Esophagus muscularis mucosa (tissue), 4 donors: ENCODE data around the gene SMARCC1. TPM values are rescaled to one million over a fixed set of nuclear protein-coding genes. Genes with fewer than 3 reads are reported as not detected.
A peak's percentile ranks its signal among the peaks of the same experiment; 100 is the strongest.

Experiments
- DNase-seq: peaks from one replicate; pipeline ENCODE4 v3.0.0-alpha.2; 2017; ENCODE audit errors: extremely low spot score
- H3K27ac ChIP-seq, 4 donors: fragments of 200-600 bp; sonication (generic); replicated peaks in 1 of 4; 1 replicate in 3 of 4; 2 replicates in 1 of 4; pipeline ENCODE4 v1.5.1; 2016 to 2019; ENCODE audit warnings: mild to moderate bottlenecking in 1 of 4
- H3K27me3 ChIP-seq, 4 donors: fragments of 200-600 bp; sonication (generic); one replicate each; pipeline versions ENCODE4 v1.5.1 to v1.6.0; 2016 to 2019
- H3K36me3 ChIP-seq, 4 donors: fragments of 200-600 bp; sonication (generic); one replicate each; pipeline ENCODE4 v1.5.1; 2016 to 2019
- H3K4me1 ChIP-seq, 4 donors: fragments of 200-600 bp; sonication (generic); one replicate each; pipeline ENCODE4 v1.5.1; 2016 to 2019
- H3K4me3 ChIP-seq, 4 donors: fragments of 200-600 bp; sonication (generic); 1 replicate in 2 of 4; 2 replicates in 2 of 4; pipeline ENCODE4 v1.5.1; 2016 to 2019; ENCODE audit warnings: mild to moderate bottlenecking in 4 of 4, moderate library complexity in 1 of 4
- H3K9me3 ChIP-seq, 4 donors: fragments of 200-600 bp; sonication (generic); 1 replicate in 3 of 4; 2 replicates in 1 of 4; pipeline ENCODE4 v1.5.1; 2016 to 2019
- CTCF ChIP-seq, 3 experiments: fragments of 200-600 bp in 2 of 3; fragments of 450-650 bp in 1 of 3; sonication (generic) in 2 of 3; IDR thresholded peaks; one replicate each; pipeline ENCODE4 v1.5.1; 2017 to 2019; ENCODE audit warnings: antibody characterized with exemption in 3 of 3, mild to moderate bottlenecking in 2 of 3, moderate library complexity in 1 of 3
- EP300 ChIP-seq: sonication (generic); formaldehyde crosslinking; IDR thresholded peaks from one replicate; pipeline ENCODE4 v1.6.1; 2017; ENCODE audit warnings: antibody characterized with exemption
- POLR2A ChIP-seq: fragments of 450-650 bp; IDR thresholded peaks from one replicate; pipeline ENCODE4 v1.6.1; 2017; ENCODE audit warnings: antibody characterized with exemption, moderate library complexity, mild to moderate bottlenecking, low read depth
- POLR2AphosphoS5 ChIP-seq, 2 donors: sonication (generic); formaldehyde crosslinking; IDR thresholded peaks; one replicate each; pipeline ENCODE4 v1.6.1; 2017; ENCODE audit warnings: antibody characterized with exemption in 2 of 2
- WGBS: methylation state at CpG from one replicate; pipeline ENCODE4 v1.1.5; 2018; 5-methylcytosine and 5-hydroxymethylcytosine counted together
- intact Hi-C: fragments of 100-400 bp; cut with DNase I; formaldehyde crosslinking; loops from one replicate; pipeline ENCODE4 v1.15.1; 2023
- total RNA-seq, 4 donors: library from RNA; depleted of rRNA; stranded (reverse); fragments of >200 nt; gene quantifications; one replicate each; pipeline versions ENCODE4 v1.1.0 to v1.2.1, GENCODE V29; 2016

The SMARCC1 gene
- total RNA-seq, 4 donors from 2014 or later: 46.1 to 57.2 (median 49.7) TPM

GRCh38 chr3:47622671-47623461 is 158.8 kb downstream of the SMARCC1 start:
- H3K9me3 ChIP-seq: no peaks in the 10 kb centered on the region
- no peak overlapping the region for H3K27ac ChIP-seq
- no peak for TF ChIP-seq CTCF (IDR thresholded peaks at IDR 0.05)
- no peak for TF ChIP-seq POLR2A
- TF ChIP-seq POLR2AphosphoS5 (IDR thresholded peaks at IDR 0.05): no peak
- TF ChIP-seq EP300: no peak
- intact Hi-C loops: no loop called here
- DNase-seq: no peak
- H3K4me1 ChIP-seq: peaks cover 0 to 2% (median 0%) of the 10 kb centered on the region in 4 donors
- 83% methylated on average over 3 of the region's 3 CpGs for WGBS
- H3K36me3 ChIP-seq: peaks cover 7 to 88% (median 60%) of the 10 kb centered on the region in 4 donors
- H3K4me3 ChIP-seq: no peak overlapping the region
- no peaks in the 10 kb centered on the region for H3K27me3 ChIP-seq

GRCh38 chr3:47617086-47618010 is 164.3 kb downstream of the SMARCC1 start:
- 69% methylated on average over 5 of the region's 5 CpGs for WGBS
- H3K4me3 ChIP-seq: no peak overlapping the region
- no peaks in the 10 kb centered on the region for H3K9me3 ChIP-seq
- peaks cover 7 to 37% (median 29%) of the 10 kb centered on the region in 4 donors for H3K4me1 ChIP-seq
- no peak for TF ChIP-seq EP300
- no peak for TF ChIP-seq POLR2AphosphoS5 (IDR thresholded peaks at IDR 0.05)
- TF ChIP-seq POLR2A: no peak
- no peak for TF ChIP-seq CTCF (IDR thresholded peaks at IDR 0.05)
- intact Hi-C loops: no loop called here
- peaks cover 7 to 63% (median 44%) of the 10 kb centered on the region in 4 donors for H3K36me3 ChIP-seq
- no peak for DNase-seq
- no peak overlapping the region for H3K27ac ChIP-seq
- H3K27me3 ChIP-seq: no peaks in the 10 kb centered on the region

- no peak for TF ChIP-seq POLR2AphosphoS5 (IDR thresholded peaks at IDR 0.05)
- TF ChIP-seq POLR2A: no peak
- no peak for TF ChIP-seq EP300
- TF ChIP-seq CTCF (IDR thresholded peaks at IDR 0.05): no peak
- Histone ChIP-seq H3K4me3 (no peak overlapping the region), H3K9me3 (no peaks in the 10 kb centered on the region), H3K27me3 (no peaks in the 10 kb centered on the region), H3K27ac (peak overlapping the region in 2 of 4 donors; percentile 51 to 53), H3K36me3 (peaks cover 13 to 50% (median 28%) of the 10 kb centered on the region in 4 donors), H3K4me1 (peaks cover 17 to 50% (median 47%) of the 10 kb centered on the region in 4 donors)
- no peak for DNase-seq
- intact Hi-C loops: no loop called here
- WGBS: 91% methylated on average over 2 of the region's 2 CpGs
Observed at GRCh38 chr3:47614788-47615187, 166.9 kb downstream of the SMARCC1 start.

- peaks cover 17 to 50% (median 47%) of the 10 kb centered on the region in 4 donors for H3K4me1 ChIP-seq
- 57% methylated on average over 4 of the region's 4 CpGs for WGBS
- no peaks in the 10 kb centered on the region for H3K9me3 ChIP-seq
- DNase-seq: no peak
- H3K27me3 ChIP-seq: no peaks in the 10 kb centered on the region
- H3K27ac ChIP-seq: peak overlapping the region; percentile 25 to 56 (median 52)
- H3K4me3 ChIP-seq: no peak overlapping the region
- H3K36me3 ChIP-seq: peaks cover 14 to 50% (median 25%) of the 10 kb centered on the region in 4 donors
- TF ChIP-seq POLR2AphosphoS5 (IDR thresholded peaks at IDR 0.05): no peak
- no peak for TF ChIP-seq CTCF (IDR thresholded peaks at IDR 0.05)
- TF ChIP-seq EP300: no peak
- intact Hi-C loops: no loop called here
Observed at GRCh38 chr3:47613722-47614121, 168.0 kb downstream of the SMARCC1 start.
